HG03342 (cell line): ENCODE data around the gene IRAK2.

Experiments
- ATAC-seq: cut with Tn5 transposase; IDR thresholded peaks from one replicate; pipeline ENCODE4 v1.9.1; 2021; ENCODE audit warnings: mild to moderate bottlenecking, moderate library complexity; ENCODE audit not compliant: unreplicated experiment

IRAK2 gene

DNA sequence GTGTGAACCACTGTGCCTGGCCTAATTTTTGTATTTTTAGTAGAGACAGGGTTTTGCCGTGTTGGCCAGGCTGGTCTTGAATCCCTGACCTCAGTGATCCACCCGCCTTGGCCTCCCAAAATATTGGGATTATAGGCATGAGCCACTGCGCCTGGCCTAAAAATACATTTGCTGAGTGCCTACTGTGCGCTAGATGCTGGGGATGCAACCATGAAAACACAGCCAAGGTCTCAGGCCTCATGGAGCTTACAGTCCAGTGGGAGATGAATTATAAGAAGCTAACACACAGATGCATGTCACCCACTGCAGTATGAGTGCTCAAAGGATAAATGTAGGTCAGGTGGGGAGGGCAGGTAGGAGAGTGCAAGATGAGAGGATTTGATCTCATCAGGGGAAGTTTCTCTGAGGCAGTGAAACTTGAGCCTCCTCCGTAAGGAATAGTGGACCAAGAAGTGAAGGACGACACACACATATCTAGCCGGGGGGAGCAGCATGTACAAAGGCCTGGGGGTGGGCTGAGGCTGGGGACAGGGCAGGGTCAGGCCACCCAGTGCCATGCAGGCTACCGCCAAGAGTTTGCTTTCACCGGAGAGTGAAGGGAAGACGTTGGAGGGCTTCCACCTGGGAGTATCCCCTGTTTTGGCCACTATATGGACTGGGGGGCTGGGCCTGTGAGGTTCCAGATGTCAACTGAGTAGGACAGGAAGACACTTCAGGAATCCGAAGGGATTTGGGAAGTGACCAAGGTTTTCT is 24.3 kb downstream of the IRAK2 start:
- no peak for ATAC-seq

DNA sequence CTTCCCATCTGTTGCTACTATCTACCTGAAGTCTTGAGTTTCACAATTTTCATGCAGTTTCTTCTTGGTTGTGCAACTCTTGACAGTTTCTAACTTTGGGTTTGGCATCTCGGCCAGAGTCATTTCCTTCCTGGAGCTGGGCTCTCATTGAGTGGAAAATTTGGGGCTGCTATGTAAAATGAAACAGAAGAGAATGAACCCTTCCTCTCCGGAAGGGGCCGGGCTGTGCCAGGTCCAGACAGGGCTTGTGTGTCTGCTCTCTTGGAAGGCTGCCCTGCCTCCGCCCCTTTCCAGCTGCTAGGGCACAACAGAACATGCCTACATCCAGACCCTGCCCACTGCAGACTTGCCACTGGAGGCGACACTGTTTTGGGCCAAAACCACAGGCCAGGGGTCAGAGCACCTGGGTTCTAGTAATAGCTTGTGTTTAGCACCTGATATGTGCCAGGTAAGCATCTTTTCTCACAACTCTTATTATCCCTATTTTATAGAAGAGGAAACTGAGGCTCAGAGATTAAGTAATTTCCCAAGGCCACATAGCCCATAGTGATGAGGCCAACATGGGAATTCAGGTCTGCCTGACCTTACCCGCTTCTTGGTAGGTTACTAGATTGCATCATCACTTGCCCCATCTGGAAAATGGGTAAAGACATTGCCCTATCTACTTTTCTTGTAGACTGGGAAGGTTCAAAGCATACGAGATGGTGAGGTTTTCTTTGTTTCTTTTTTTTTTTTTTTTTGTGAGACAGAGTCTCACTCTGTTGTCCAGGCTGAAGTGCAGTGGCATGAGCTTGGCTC is 25.0 kb downstream of the IRAK2 start:
- no peak for ATAC-seq

DNA sequence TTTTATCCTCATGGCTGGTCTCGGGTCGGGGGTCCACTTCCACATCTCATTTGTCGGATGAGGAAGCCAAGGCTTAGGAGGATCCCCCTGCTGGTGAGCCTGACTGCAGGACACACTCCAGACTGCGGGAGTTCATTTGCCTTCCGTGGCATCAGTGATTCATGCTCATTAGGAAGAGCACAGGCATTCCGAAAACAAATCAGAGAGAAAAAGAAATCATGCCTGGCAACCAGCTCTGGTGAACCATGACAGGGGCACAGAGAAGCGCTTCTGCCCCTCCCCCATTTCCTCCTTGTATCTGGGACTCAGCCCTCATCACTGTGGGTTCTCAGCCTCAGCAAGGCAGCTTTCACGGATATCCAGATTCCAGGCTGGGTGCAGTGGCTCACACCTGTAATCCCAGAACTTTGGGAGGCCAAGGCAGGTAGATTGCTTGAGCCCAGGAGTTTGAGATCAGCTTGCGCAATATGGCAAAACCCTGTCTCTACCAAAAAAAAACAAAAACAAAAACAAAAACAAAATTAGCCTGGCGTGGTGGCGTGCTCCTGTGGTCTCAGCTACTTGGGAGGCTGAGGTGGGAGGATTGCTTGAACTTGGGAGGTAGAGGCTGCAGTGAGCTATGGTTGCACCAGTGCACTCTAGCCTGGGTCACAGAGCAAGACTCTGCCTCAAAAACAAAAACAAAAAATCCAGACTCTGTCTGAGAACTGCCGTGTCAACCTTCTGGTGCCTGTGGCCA is 28.4 kb downstream of the IRAK2 start:
- ATAC-seq: no peak

DNA sequence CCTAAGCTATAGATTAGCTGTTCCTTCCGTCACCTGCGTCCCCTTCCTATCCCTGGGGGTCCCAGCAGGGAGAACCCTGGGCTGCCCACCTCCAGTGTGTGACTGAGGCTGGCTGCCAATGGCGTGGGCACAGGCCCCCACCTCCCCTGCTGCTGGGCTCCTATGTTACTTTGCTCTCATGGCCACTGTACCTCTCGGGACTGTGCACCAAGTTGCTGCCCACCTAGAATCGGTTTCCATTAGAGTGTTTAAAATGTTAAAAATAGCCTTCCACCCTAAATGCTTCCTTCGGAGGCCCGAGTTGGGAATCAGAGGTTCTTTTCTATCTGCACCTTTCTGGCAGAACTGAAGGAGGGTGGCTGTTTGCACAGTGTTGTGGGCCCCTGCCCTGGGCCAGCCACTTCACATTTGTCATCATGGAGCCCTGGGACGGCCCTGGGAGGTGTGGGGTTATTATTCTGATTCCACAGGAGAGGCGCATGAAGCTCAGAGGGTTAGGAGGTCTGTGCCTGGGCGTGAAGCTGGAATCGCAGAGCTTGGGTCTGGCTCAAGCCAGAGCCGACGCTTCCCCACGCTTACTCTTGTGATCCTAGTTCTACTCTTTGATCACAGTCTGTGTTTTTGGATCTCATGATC is 29.1 kb downstream of the IRAK2 start:
- ATAC-seq: no peak

DNA sequence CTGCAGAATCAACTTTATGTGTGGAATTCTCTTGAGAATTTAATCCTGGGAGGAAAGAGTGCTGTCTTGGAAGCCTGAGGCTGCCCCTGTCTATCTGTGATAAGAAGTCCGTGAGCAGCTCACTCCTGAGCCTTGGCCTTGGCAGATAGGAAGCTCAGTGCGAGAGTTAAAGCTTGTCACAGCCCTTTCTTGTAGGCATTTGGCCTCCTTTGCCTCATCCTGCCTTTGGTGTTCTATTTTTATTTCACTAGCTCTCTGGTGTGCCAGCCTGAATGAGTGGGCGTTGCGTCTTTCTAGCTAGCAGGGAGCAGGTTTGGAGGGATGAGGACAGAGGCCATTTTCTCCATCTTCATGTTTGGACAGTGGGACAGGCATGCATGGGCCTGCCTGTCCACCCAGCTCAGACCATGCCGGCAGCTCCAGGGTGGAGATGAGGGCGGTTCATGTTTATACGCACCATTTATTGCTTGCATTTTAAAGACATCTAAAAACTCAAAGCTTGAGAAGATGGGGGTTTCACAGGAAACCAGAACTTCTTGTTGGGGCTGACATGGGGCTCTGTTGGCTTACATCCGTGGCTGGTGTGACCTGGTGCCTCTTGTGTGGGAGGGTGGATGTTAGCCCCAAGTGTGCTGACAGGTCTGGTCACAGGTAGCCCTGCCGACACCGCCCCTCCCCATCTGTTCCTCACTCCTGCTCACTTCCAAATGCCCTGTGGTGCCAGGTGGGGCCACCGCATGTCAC is 29.8 kb downstream of the IRAK2 start:
- no peak for ATAC-seq

DNA sequence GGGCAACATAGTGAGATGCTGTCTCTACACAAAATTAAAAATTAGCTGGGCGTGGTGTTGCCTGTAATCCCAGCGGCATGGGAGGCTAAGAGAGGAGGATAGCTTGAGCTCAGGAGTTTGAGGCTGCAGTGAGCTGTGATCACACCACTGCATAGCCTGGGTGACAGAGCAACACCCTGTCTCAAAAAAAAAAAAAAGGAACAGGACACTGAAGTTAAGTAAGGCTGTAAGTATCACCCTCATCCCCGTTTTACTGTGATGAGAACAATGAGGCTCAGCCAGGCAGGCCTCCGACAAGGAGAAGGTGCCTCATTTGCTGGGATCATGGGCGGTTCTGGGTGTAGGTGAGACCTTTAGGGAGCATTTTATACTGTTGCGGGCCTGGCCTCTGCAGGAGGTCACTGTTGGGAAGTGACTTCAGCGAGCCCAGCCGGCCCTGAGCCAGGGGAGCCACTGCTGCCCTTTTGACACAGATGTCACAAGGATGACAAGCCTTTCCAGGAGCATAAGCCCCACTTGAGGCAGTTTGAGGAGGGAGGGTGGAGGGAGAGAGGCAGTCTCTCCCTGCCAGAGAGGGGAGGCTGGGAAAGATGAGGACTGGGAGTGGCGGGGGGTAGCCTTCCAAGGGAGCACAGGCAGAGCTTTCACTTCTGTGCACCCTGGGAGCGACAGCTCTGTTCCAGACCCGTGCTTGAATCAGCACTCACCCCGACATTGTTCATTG is 30.8 kb downstream of the IRAK2 start:
- no peak for ATAC-seq

DNA sequence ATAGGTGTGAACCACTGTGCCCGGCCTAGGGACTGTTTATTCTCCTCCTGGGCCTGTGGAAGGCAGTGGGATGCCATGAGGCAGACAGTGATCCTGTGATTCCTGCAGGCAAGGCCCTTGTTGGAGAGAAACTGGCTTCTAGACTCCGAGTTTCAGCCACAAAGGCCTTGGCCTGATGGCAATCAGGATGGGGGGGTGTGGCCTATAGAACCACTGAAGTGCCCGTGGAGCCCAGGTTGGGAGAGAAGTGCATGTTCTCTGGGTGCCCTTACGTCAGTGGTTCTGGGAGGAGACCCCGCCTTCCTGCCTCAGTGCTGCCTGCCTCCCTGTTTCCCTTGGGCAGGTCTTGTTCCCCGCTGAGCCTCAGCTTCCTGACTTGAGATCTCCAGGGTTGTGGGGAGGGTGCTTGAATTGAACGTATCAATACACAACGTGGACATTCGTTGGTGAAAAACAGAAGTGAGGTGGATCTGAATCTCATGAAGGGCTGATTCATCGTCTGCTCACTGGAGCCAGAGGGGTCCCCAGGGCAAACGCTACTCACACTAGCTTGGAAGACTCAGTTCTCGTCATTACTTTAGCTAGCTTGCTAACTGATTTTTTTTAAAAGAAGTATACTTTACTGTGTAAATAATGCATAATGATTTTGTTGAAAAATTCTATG is 31.8 kb downstream of the IRAK2 start:
- no peak for ATAC-seq

DNA sequence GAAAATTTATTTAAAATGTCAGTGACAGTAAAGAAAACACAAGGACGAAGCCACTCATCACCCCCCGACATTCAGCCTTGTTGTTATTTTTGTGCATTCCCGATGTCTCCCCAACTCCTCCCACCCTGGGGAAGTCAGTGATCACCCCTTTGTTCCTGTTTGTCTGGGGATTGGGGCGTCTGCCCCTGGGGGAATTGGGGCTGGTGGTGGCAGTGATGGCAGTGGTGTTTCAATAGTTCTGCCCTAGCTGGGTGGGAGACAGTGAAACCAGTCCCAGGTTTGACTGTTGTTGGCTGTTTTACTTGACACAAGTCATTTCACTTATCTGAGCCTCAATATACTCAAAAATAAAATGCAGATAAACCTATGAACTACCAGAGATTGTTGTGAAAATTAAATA is 33.5 kb downstream of the IRAK2 start:
- no peak for ATAC-seq

DNA sequence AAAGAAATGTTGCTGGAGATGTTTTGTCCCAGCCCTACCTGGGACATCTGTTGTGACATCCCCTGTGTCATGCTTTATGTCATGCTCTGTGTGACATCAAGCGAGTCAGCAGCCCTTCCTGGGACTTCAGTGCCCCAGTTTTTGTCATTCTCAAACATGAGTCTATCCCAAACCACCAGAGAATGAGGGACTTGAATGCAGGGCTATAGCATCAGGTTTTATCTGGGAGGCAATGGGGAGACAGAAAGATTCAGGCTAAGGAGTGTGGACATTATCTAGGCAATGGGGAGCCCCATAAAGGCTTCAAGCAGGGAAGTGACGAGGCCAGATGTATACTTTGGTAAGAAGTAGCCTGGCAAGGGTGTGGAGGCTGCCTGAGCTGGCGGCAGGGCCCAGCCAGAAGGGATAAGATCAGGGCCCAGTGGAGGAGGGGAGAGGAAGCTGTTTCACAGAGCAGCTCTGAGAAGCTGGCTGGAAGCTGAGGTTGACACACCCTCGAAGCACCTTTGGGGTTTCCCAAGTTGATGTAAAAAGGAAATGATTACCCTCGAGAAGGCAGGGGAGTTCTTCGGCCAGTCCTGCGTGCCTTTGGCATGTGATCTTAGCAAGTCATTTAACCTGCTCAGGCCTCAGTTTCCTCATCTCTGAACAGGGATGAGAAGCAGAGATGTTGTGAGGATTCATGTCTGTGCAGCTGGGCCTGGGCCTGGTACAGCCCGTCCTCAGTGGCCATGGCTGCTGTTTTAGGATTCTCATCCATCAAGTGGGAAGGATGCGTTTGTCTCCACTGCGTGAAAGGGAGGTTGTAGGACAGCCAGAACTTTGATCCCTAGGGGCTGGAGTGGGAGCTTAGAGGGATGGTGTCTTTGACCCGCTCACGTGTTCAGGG is 34.3 kb downstream of the IRAK2 start:
- peak; percentile 76 for ATAC-seq

DNA sequence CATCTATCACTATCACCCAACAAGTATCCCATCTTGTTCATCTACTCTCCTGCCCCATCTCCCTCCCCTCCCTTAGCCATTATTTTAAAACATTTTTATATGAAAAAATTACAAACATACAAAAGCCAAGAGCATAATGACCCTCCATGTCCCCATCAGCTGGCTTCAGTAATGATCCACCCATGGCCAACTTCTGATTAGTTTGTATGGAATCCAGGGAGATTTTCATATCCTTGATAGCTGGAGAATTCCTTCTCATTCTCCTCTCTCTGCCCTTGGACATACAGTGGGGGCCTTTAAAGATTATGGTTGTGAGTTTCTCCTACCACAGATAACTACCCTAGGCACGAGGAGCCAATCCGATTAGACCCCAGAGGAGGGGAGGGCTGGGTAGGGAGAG is 40.2 kb downstream of the IRAK2 start:
- no peak for ATAC-seq

DNA sequence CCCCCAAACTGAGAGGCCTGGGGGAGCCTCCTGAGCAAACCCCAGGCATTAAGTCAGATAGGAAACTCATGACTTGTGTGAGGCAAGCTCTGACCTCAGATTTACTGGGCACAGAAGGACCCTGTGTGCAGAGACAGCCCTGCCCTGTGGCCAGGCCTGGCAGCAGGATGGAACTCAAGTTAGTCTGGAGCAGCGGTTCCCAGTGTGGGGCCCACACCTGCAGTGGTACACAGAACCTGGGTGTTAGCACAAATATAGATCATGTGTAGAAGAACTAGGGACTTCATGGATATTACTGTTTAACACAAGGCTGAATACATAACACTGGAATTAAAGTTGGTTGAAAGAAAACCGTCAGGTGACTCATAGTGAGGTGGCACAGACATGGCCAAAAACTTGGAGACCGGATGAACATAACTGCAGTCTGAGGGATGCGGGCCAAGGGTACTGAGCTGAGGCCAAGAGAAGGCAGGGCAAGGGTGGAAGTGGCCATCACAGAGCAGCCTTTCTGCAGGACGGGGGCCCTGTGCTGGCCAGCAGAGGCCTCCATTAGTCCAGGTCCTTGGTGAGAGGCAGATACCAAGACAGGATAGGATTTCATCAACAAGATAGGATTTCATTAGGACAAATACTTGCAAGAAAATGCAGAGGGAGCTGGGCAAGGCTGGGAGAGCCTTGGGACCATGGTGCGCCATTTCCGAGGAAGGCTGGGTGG is 40.9 kb downstream of the IRAK2 start:
- ATAC-seq: no peak

DNA sequence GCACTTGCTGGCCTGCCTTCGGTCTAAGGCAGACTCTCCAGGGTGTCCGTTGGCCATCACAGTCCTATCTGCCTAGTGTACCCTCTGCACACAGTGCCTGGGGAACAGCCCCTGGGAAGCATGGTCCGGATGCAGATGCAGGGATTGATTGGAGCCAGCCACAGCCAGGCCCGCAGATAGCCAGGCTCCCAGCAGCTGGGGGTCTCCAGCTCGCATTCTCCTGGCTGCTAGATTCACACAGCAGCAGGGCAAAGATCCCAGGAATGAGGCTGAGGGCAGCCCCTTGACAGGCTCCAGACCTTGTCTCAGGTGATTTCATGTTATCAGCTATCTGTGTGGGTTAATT is 41.4 kb downstream of the IRAK2 start:
- no peak for ATAC-seq

DNA sequence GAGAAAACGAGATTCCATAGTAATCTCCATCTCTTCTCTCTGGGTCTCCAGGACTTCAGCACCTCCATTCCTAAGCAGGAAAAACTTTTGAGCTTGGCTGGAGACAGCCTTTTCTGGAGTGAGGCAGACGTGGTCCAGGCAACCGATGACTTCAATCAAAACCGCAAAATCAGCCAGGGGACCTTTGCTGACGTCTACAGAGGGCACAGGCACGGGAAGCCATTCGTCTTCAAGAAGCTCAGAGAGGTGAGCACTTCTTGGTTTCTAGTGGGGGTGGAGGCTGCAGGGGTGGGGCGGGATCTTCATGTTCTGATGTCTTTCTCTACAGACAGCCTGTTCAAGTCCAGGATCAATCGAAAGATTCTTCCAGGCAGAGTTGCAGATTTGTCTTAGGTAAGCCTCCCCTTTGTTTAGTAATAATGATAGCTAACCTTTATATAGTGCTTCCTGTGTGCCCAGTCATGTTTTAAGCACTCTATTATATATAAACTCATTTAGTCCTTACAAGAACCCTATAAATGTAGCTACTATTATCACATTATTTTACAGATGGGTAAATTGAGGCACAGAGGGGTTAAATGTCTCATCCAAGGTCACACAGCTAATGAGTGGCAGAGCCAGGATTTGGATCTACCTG is 48.6 kb downstream of the IRAK2 start:
- no peak for ATAC-seq

DNA sequence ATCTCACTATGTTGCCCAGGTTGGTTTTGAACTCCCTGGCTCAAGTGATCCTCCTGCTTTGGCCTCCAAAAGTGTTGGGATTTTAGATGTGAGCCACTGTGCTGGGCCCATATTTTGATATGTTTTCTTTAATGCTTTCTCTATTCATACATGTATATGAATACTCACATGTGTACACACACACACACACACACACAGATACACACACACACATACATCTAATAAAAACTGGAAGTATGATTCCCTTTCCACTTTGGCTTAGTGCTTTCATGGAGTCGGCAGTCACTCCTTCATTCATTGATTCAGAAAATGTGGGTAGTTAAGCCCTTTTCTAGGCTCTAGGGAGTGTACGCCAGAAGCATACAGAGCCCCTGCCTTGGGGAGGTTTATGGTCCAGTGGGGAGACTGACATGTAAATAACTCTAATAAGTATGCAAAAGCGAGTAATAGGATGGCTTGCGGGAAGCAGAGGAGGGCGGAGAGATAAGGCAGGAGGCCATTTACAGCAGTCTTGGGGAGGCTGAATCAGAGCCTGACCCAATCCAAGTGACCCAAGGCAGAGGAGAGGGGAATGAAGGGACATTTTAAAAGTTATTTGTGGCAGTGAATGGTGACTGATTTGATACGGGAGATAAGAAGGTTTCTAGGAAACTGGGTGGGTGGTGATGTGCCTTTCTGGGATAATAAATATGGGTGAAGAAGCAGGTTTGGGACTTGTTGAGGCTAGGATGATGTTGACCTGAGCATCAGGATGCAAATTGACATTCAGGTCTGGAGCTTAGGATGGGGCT is 51.1 kb downstream of the IRAK2 start:
- no peak for ATAC-seq

DNA sequence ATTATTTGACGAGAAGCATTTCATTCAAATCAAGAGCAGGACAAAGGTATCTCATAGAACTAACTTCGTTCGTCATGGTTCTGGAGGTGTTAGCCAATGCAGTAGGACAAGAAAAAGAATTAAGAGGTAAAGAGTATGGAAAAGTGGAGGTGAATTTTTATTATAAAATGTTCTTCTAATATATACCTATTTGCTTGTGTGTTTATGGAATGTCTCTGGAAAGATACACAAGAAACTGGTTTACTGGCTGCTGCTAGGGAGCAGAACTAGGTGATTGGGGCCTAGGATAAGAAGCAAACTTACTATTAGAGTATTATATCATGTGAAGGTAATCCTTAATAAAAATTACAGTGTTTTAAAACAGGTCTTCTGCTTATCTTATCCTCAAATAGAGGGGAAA is 52.6 kb downstream of the IRAK2 start:
- no peak for ATAC-seq

DNA sequence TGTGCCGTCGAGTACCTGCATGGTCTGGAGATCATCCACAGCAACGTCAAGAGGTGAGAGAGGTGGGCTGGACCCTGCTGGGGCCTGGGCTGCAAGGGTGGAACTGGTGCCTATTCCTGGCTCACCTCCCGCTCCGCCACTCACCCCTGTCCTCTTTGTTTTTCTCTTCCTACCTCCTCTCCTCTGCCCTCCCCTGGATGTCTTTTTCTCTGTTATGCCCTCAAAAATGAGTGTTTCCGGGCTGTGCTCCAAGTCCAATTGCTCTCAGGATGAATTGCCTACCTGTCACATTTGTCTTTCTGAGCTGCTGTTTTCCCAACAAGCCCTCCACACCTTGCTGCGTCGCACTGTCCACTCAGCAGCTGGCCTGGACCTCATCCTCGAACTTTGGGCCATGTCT is 55.0 kb downstream of the IRAK2 start:
- ATAC-seq: no peak
